RPMI8226 (cell line): Measurements from ENCODE around the gene MMP24.
A peak's percentile ranks its signal among the peaks of the same experiment; 100 is the strongest.

Experiments used
- DNase-seq: peaks from one replicate; pipeline ENCODE4 v3.0.0-alpha.2; 2015

MMP24 gene

DNA sequence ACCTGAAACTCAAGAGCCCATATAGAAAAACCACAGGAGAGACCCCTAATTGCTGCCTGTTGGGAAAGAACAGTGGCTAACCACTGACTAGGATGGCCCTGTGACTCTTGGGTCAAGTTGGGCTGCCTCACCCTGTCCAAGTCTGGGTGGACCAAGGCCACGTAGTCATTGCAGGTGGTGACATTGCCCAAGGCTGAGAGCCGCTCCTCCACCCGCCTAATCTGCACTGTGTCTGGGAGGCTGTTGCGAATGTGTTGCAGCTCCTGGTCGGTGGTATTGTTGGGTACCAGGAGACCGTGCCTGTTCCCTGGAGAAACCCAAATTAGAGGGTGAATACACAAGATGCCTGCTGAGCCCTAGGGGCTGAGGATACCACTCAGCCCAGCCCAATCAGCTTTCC lies 54.0 kb downstream of the MMP24 start:
- DNase-seq = no peak

DNA sequence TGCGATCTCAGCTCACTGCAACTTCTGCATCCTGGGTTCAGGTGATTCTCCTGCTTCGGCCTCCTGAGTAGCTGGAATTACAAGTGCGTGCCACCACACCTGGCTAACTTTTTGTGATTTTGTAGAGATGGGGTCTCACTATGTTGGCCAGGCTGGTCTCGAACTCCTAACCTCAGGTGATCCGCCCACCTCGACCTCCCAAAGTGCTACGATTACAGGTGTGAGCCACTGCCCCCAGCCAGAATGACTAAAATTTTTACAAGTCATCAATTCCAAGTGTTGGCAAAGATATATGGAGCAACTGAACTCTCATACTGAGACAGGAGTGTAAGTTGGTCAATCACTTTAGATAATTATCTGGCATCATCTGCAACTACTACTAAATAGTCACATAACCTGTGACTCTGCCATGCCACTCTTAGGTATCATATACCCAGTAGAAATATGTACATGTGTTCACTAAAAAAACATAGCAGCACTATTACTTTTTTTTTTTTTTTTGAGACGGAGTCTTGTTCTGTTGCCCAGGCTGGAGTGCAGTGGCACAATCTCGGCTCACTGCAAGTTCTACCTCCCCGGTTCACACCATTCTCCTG lies 55.1 kb downstream of the MMP24 start:
- no peak for DNase-seq

DNA sequence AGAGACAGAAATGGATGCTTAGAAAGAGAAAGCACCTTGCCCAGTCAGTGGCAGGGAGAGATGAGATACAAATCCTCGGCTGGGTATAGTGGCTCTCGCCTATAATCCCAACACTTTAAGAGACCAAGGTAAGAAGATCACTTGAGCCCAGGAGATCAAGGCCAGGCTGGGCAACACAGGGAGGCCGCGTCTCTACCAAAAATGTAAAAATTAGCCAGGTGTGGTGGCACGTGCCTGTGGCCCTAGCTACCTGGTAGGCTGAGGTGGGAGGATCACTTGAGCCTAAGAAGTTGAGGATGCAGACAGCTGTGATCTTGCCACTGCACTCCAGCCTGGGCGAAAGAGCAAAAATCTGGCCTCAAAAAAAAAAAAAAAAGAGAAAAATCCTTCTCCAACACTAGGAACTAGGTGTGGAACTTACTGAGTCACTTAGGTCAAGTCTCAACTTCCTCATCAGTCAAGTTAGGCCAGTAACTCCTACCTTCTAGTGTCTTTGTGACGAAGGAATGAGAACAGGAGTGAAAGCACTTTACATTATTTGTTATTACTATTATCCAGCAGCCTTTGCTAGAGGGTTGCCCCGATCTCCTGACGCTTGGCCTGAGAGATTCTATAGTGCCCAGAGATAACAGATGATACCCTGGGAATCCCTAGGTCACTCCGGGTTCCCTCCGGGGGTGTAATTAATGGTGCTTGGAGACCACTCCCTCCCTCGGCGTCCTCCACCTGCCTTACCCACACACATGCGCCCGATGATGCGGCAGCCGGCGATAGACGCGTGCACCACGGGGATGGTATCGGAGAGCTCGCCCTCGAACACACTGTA lies 57.2 kb downstream of the MMP24 start:
- no peak for DNase-seq

DNA sequence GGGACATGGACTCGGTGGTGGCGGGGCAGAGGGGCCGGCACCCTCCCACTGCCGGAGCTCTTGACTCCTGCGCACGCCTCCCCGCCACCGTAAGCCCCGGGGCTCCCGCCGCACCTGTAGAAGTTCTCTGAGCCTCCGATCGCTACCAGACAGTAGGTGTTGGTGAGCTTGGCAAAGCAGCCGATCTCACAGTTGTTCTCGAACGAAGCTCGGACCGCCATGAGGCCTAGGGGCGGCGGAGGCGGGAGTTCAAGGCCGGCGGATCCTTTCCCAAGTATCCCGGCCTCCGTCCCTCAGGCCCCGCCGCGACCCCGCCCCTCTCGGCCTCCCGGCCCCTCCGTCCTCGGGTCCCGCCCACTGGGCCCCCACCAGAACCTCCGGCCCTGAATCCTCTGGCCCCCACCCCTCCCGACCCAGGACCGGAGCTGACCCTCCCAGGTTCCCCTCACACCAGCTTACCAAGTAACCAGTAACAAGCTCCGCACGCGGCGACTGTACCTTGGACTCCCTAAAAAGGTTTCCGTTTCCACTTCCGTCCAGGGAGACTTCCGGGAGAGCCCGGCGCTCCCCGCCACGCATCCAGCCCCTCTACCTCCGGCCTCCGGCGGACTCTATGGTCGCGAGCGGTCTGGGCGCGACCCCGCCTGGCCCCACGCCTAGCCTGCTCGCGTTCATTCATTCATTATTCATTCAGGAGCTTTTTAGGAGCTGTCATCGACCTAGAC lies 57.9 kb downstream of the MMP24 start, which contains the start of gene EIF6:
Gene EIF6, minus strand, starts transcription at position 506 of the 725 bp plus-strand sequence. Its CDS starts 285 bp downstream, at position 221.
- peak; percentile 87 for DNase-seq

DNA sequence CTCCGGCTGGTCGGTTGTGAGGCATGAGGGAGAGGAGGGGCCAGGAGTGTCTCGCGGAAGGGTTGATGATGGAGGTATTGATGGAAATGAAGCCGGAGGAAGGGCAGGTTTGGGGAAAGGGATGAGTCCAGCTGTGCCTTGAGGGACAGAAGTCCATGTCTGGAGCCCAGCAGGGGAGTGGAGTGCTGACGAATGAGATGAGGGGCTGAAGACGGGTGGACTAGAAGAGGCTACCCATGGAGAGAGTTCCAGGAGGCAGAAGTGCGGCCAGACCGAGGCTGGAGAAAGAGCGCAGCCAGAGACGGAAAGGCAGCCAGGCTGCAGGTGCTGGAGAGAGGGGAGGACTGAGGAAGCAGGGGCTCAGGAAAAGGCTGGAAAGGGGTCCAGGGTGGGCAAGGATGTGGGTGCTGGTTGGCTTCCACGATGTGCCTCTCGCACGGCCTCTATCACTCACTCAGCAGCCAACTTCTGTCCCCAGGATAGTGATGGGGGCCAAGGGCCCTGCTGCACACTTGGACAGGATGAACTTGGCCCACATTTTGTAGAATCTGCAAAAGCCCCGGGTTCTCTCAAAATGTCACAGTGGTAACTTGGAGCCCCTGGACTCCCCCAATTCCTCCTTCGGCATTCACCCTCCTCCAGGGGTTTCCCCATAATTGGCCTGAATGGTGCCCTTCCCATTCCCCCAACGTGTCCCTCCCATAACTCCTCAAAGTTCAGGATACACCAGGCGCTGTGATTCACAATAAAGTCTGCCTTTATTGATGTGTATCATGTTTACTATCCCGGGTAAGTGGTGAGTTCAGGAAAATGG lies 58.7 kb downstream of the MMP24 start:
- no peak for DNase-seq

DNA sequence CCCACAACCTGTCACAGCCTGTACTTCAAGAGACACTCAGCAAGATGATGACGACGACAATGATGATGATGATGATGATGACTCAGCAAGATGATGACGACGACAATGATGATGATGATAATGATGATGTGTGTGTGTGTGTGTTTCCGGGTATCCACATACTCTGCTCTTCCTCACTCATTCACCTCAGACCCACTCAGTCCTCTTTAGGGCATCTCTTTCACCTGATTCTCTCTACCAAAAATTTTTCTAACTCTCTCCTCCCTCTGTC lies 59.3 kb downstream of the MMP24 start:
- DNase-seq = no peak

DNA sequence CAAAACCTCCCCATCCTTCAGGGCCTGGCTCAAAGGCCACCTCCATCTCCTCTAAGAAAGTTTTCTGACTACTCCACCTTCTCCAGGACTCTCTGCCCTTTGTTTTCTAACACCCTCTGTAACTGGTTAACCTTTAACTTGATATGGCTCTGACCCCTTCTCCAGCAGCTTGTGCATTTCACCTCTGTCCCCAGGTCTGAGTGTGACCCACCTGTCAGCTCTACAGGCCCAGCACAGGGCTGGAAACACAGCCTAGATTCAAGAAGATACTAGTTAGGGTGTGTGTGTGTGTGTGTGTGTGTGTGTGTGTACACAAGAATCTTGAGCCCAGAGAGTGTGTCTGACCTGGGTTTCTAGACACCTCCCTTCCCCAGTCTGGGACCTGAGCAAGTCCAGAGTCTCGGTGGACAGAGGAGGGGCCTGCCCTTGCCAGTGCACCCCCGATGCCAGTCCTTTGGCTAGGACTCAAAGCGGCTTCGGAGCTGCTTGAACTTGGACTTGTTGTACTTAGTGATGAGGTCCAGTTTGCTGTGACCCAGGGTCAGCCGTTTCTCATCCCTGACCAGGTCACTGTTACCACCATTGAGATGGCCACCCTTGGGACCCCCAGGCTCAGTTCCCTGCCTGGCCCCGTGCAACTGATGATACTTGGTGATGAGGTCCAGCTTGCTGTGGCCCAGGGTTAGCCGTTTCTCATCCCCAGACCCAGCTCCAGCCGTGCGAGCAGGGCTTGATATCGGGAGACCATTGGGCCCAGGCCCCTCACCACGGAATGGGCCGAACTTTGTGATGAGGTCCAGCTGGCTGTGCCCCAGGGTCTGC lies 59.8 kb downstream of the MMP24 start:
- no peak for DNase-seq

DNA sequence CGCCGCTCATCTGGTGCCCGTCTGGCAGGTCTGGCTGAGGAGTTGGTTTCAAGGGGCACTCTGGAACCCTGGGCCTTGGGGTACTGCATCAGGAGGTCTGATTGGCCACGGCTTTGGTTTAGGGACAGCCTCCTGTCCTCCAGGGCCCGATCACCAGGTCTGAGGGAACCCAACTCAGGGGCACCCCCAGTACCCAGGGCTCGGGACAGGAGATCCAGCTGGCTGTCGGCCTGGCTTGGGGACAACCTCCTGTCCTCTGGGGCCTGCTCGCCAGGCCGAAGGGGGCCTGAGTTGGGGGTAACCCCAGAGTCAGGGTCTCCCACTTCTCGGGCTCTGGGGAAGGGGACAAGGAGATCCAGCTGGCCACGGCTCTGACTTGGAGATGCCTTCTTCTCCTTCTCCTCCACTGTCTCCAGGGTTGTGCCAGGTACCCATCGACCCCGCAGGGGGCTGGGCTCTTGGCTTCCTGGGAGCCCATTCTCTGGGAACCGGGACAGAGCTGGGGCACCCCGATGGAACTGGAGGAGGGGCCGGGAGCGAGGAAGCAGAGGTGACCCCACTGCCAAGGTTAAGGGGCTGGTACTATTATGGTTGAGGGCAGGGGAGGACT lies 60.5 kb downstream of the MMP24 start:
- no peak for DNase-seq

DNA sequence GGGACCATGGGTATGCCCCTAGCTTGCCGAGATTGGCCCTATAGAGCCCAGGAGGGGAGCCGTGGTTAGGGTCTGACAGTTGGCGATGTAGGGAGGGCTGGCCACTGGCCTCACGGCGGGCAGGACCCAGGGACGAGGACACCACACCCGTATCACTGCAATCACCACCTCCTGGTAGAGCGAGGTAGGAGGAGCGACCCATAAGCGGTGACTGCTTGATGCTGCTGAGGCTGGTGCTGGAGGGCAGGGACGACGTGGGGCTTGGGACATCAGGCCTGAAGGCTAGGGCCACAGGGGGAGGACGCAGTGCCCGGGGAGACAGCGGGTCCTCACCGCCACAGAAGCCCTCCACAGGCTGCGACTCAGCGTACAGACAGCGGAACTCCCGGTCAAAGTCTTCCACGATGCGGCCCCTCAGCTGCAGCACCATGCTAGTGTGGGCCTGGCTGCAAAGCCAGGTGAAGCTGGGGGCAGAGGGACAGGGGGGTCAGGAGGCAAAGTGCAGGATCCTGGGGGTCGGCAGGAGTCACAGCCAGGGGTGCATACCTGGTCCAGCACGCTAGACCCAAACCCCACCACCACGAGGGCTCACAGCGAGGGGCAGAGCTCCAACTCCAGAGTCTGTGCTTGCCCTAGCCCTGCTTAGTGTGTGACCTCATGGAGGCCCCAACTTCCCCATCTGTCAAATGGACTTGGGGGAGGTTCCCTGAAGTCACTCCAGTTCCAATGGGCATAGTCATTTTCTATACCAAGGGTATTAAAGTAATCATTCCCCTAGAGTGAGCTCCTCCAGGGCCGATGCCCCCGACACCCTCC lies 61.2 kb downstream of the MMP24 start:
- no peak for DNase-seq

DNA sequence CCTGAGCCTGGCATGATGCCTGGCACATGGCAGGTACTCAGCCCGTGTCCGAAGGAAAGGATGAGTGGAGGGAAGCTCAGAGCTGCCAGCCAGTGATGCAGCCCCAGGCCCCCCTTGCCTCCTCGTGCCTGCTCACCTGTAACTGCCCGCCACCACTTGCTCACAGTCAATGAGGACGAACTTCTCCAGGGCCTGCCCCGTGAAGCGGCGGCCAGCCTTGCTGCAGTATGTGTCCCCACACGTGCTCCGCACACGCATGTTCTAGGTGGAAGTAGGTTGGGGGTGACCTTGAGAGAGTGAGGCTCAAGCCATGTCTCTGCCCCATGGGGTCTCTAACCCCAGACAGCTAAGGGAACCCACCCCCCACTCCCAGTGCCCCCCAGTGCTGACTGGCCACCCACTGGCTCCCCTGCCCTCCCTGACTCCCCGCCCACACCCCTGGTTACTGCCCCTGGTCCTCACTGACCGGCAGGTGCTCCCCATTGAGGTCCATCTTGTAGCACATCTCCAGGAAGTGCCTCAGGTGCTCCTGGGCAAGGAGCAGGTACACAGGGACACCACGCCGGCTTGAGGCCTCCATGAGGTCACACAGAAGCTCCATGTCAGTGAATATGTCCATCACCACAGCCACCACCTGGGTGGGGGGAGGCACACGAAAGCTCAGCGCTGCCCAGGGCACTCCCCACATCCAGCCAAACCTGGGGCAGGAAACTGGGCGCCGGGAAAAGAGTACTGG lies 62.0 kb downstream of the MMP24 start:
- no peak for DNase-seq

DNA sequence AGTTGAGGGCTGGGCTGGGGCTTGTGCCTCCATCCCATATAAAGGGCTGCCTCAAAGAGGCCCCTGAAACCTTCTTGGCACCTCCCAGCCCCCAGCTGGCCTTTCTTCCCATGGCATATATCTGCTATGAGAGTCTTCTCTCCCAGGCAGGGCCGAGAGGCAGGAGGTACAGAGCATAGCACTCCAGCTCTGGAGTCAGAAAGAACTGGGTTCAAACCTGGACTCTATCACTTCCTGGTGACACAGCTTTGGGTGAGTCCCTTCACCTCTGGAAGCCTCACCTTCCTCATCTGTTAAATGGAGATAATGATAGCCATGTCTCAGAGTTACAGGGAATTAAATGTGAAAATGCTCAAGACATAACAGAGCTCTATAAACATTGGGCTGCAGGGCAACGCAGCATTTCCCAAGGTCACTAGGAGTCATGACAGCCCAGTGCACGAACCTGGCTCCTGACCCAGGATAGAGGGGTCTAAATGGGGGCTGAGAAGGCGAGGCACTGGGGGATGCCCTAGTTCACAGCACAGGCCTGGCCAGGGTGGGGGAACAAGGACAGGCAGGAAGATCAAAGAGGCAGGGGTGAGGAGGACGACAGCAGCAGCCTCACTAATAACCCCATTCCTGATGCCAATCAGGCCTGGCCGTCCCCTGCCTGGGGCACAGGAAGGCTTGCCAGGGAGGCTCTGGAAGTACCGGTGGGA lies 63.8 kb downstream of the MMP24 start:
- no peak for DNase-seq

DNA sequence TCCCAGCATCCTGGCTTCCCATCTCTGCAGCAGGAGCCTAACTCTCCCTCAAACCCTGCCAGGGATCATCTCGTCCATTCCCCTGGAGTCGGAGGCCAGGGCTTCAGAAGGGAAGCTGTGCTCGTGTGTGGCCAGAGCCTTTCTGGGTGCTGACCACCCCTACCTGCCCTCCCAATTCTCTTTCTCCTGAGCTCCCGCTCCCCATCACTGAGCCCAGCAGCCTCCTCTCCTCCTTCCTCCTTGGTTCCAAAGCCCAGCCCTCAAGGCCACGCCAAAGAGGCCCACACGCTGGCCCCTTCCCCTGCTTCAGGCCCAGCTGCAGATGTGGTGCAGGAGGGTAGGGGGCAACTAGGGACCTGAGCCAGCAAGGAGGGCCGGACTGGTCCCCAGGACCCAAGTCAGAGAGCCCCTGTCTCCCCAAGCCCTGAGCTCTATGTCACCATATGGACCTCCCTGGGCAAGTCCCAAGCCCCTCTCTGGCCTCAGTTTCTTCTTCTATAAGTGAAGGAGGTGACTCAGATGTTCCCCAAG lies 64.5 kb downstream of the MMP24 start:
- no peak for DNase-seq

DNA sequence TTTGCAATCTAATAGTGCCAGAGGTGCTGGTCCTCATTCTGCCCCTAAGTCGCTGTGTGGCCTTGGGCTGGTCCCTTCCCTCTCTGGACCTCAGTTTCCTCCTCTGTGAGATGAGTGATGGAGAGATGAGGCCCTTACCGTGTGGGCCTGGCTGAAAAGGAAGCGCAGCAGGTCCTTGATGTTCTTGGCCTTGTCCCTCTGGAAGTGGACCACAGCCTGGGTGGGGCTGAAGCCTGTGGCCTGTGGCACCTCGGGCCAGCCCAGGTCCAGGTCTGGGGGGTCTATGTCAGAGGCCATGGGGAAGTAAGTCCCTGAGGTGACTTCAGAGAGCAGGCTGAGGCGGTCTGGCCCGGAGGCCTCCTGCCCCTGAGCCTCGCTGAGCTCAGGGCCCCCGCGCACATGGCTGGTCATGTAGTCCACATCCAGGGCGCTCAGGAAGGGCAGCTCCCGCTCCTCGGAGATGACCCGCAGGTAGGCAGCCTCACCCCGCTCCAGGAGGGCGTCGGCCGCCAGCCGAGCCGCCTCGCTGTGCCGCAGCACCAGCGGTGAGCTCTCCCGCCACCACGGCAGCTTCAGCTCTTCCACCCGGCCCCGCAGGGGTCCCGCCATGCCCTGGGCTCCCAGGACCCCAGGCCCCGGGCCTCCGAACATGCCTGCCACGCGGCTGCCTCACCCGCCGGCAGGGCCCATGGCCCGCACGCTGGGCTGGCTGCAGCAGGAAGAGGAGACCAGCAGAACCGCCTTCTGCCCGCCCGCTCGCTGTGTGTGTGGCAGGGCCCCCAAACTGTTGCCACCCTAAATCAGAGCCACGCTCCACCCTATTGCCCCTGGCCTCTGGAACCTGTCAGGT lies 65.4 kb downstream of the MMP24 start, which contains the start of gene FAM83C:
Gene FAM83C, minus strand, starts transcription at position 772 of the 850 bp plus-strand sequence. Its CDS starts 121 bp downstream, at position 651.
- DNase-seq = no peak

DNA sequence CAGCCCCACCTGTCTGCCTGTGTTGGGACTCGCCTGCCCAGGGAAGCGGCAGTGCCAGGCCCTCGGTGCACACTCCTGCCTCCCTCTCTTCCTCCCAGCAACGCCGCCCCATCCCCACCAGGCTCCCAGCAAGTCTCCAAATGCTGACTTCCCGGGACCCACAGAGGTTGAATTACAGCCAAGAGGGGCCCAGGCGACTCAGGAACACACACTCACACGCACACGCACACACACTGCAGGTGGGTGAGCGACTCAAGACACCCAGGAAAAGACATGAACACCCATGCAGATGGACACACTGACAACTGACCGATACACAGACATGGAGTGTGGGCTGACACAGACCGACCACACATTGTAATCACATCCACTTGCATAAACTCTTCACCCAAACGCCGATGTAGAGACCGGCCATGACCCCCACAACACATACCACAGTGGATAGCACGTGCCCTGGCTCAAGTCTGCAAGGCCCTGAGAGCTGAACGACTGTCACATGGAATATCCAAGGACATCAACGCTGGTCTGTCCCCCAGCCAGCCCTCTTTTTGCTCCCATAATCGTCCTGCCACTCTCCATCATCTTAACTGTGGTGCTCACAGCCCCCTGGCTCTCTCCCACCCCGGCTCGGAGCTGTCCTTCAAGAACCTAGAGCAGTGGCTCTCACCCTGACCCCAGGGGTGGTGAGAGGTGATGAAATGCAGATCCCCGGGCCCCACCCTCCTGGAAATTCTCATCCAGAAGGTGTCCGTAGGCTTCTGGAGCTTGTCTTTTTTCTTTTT lies 66.2 kb downstream of the MMP24 start:
- DNase-seq = no peak

DNA sequence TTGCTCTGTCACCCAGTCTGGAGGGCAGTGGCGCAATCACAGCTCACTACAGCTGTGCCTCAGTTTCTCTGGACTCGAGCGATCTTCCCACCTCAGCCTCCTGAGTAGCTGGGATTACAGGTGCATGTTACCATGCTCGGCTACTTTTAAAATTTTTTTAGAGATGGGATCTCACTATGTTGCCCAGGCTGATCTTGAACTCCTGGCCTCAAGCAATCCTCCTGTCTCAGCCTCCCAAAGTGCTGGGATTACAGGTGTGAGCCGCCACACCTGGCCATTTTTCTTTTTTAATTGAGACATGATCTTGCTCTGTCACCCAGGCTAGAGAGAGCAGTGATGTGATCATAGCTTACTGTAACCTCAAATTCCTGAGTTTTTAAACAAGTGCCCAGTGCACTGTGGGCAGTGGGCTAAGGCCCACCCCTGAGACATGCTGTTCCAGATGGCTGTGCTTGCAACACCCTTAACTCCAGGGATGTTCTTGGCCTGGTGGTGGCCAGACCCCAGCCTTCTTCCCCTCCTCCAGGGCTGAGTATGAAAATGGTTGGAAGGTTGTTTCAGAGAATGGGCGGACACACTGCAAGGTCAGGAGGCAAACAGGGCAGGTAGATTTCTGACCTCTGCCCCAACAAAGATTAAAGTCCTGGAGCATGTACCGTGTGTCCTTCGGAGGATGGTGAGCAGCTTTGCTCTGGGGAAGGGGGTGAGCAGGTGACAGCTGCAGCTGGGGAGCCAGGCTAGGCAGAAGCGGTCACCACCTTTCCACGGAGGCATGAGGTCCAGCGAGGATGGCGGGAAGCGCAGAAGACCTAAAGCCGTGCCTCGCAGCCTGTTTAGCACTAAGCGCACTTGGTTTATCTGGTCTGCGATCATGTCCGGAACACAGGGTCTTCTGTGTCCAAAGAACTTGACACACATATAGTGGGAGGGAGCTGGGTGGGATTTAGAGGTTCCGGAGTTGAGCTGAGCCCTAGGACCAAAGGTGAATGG lies 67.1 kb downstream of the MMP24 start:
- no peak for DNase-seq

DNA sequence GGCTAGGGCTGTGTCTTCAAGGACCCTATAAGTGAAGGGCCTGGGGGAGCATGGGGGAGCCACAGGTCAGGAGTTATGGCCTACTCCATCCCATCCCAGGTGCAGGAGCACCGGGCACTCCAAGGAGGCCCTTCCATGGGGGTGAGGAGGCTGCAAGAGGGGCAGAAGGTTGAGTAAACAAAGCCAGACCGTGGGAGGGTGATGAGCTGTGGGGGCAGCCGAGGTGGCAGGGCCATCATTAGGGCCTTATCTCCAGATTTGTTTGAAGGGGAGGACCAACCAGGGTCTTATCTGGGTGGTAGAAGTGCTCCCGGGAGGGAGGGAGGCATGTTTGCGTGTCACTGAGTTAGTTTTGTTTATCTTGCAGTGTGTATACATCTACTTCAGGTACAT lies 67.8 kb downstream of the MMP24 start:
- DNase-seq = no peak
